Neuron (in vitro differentiated cells): Measurements from ENCODE around the gene RNF113B.

Source experiments
- H2AFZ ChIP-seq: one replicate; pipeline ENCODE4 v1.6.1; 2013; ENCODE audit warnings: low read depth, mild to moderate bottlenecking, inconsistent platforms, low read length, moderate library complexity
- H3K27me3 ChIP-seq: one replicate; pipeline ENCODE4 v1.6.1; 2013; ENCODE audit warnings: low read length; ENCODE audit not compliant: insufficient read depth
- H3K36me3 ChIP-seq: one replicate; pipeline ENCODE4 v1.6.1; 2013; ENCODE audit warnings: low read length; ENCODE audit not compliant: insufficient read depth
- H3K4me1 ChIP-seq: one replicate; pipeline ENCODE4 v1.6.1; 2013; ENCODE audit warnings: low read length; ENCODE audit not compliant: insufficient read depth
- H3K4me3 ChIP-seq: 2 replicates; pipeline ENCODE4 v1.5.1; 2013; ENCODE audit warnings: mild to moderate bottlenecking, low read length, moderate library complexity
- H3K9me3 ChIP-seq: one replicate; pipeline ENCODE4 v1.6.1; 2013; ENCODE audit warnings: low read length

Gene RNF113B

GRCh38 chr13:98216135-98216565, 39.1 kb upstream of the RNF113B start:
- Histone ChIP-seq H3K4me3 (no peak overlapping the region), H2AFZ (no peak overlapping the region), H3K9me3 (peaks cover 2% of the 10 kb centered on the region), H3K27me3 (no peaks in the 10 kb centered on the region), H3K4me1 (no peaks in the 10 kb centered on the region), H3K36me3 (peaks cover 38% of the 10 kb centered on the region)

DNA sequence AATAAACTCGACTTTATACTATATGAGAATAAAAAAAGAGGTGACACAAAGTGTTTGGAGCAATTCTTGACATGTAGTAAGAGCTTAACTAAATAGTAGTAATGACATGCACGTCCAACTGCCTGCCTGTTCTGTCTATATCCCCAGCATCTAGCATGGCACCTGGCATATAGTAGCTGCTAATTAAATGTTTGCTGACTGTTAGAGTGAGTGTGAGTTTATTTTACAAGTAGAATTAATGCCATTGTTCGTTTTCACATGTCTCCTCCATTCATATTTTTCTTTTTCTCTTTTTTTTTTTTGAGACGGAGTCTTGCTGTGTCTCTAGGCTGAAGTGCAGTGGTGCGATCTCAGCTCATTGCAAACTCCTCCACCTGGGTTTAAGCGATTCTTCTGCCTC, 38.4 kb upstream of the RNF113B start:
- no peaks in the 10 kb centered on the region for H3K27me3 ChIP-seq
- no peaks in the 10 kb centered on the region for H3K4me1 ChIP-seq
- no peak overlapping the region for H3K4me3 ChIP-seq
- peaks cover 6% of the 10 kb centered on the region for H3K9me3 ChIP-seq
- H3K36me3 ChIP-seq = peaks cover 38% of the 10 kb centered on the region
- no peak overlapping the region for H2AFZ ChIP-seq

GRCh38 chr13:98214707-98215106, 37.6 kb upstream of the RNF113B start:
- Histone ChIP-seq H3K9me3 (peaks cover 10% of the 10 kb centered on the region), H2AFZ (no peak overlapping the region), H3K4me3 (no peak overlapping the region), H3K4me1 (no peaks in the 10 kb centered on the region), H3K27me3 (no peaks in the 10 kb centered on the region), H3K36me3 (peaks cover 38% of the 10 kb centered on the region)

DNA sequence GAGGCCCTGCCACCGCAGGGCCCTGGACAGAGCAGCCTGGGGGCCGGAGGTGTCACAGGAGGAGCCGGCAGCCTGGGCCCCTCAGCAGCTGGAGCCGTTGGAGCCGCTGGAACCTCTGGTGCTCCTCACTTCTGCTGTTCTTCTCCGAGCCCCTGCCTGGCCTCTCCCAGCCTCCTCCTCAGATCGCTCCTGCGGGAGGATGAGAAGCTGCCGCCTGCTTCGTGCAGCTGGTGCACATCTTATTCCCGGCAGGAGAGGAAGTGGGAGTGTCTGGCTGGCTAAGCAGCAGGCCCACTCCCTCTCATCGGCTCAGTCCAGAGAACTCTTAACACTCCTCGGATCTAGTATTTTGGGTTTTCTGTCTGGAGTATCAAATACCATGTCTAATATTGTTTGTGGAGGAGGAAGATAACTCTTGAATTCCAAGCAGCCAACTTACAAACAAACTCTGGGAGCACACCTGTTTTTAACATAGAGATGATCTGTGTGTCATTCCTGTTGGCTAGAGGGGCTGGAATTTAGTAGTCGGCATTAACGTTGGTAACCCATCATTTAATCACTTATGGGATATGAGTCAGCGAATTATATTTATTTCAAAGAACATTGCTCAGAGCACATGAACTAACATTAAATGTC, 37.1 kb upstream of the RNF113B start:
- Histone ChIP-seq H3K36me3 (peaks cover 38% of the 10 kb centered on the region), H3K4me3 (no peak overlapping the region), H3K4me1 (no peaks in the 10 kb centered on the region), H3K27me3 (no peaks in the 10 kb centered on the region), H3K9me3 (peaks cover 11% of the 10 kb centered on the region), H2AFZ (no peak overlapping the region)

- no peak overlapping the region for H2AFZ ChIP-seq
- peaks cover 13% of the 10 kb centered on the region for H3K9me3 ChIP-seq
- no peaks in the 10 kb centered on the region for H3K4me1 ChIP-seq
- no peaks in the 10 kb centered on the region for H3K27me3 ChIP-seq
- no peak overlapping the region for H3K4me3 ChIP-seq
- H3K36me3 ChIP-seq = peaks cover 38% of the 10 kb centered on the region
Observed at GRCh38 chr13:98213354-98213753, 36.3 kb upstream of the RNF113B start.

- no peaks in the 10 kb centered on the region for H3K4me1 ChIP-seq
Observed at GRCh38 chr13:98212763-98213162, 35.7 kb upstream of the RNF113B start.

GRCh38 chr13:98208606-98209005, 31.5 kb upstream of the RNF113B start:
- Histone ChIP-seq H2AFZ (no peak overlapping the region), H3K27me3 (no peaks in the 10 kb centered on the region), H3K4me1 (no peaks in the 10 kb centered on the region), H3K9me3 (peaks cover 18% of the 10 kb centered on the region), H3K36me3 (peaks cover 6% of the 10 kb centered on the region), H3K4me3 (no peak overlapping the region)

More at GRCh38 chr13:98212763-98213162, 35.7 kb upstream of the RNF113B start:
- Histone ChIP-seq H3K36me3 (peaks cover 33% of the 10 kb centered on the region), H3K9me3 (peaks cover 13% of the 10 kb centered on the region), H3K27me3 (no peaks in the 10 kb centered on the region), H3K4me3 (no peak overlapping the region), H2AFZ (no peak overlapping the region)

DNA sequence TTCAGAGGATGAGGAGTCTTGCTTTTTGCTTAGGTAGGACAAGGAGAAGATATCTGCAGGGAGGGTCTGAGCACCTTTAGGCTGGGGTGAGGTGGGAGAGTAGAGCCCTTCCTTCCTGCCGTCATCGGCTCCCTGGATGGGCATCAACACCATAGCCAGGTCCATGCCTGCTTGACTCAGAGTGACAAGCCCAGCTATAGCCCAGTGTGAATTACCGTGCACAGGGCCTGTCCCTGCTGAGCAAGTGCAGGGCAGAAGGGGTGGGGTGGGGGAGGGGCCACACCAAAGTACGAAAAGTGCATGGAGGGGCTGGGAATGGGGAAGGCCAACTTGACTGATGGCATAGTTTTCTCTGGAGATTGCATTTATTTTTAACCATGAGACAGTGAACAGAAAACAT, 30.3 kb upstream of the RNF113B start:
- no peak overlapping the region for H3K4me3 ChIP-seq

DNA sequence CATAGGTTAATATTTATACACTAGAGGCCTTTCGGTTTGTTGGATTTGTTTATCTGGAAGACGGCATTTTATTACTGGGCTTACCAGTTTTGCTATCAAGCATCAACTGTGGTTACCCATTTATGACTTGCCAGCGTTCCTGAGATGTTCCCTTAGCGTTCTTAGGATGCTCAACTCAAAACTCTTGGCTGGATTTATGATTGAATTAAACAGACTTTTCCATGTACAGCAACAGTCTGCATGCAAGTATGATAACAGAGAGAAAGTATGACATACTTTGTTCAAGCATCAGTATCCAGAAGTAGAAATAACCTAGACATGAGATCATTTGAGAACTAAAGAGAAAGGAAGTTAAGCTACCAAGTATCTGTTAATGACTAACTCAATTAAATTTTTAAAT, 29.9 kb upstream of the RNF113B start:
- no peaks in the 10 kb centered on the region for H3K27me3 ChIP-seq
- no peak overlapping the region for H2AFZ ChIP-seq
- no peaks in the 10 kb centered on the region for H3K36me3 ChIP-seq
- H3K4me3 ChIP-seq = no peak overlapping the region
- H3K9me3 ChIP-seq = peaks cover 25% of the 10 kb centered on the region
- no peaks in the 10 kb centered on the region for H3K4me1 ChIP-seq

More for the DNA sequence above, 30.3 kb upstream of the RNF113B start:
- Histone ChIP-seq H3K36me3 (no peaks in the 10 kb centered on the region), H3K9me3 (peaks cover 25% of the 10 kb centered on the region), H3K4me1 (no peaks in the 10 kb centered on the region), H3K27me3 (no peaks in the 10 kb centered on the region), H2AFZ (no peak overlapping the region)

GRCh38 chr13:98204546-98204945, 27.5 kb upstream of the RNF113B start:
- Histone ChIP-seq H3K4me1 (no peaks in the 10 kb centered on the region), H3K36me3 (no peaks in the 10 kb centered on the region), H3K4me3 (no peak overlapping the region), H3K9me3 (peaks cover 19% of the 10 kb centered on the region), H2AFZ (no peak overlapping the region), H3K27me3 (no peaks in the 10 kb centered on the region)

DNA sequence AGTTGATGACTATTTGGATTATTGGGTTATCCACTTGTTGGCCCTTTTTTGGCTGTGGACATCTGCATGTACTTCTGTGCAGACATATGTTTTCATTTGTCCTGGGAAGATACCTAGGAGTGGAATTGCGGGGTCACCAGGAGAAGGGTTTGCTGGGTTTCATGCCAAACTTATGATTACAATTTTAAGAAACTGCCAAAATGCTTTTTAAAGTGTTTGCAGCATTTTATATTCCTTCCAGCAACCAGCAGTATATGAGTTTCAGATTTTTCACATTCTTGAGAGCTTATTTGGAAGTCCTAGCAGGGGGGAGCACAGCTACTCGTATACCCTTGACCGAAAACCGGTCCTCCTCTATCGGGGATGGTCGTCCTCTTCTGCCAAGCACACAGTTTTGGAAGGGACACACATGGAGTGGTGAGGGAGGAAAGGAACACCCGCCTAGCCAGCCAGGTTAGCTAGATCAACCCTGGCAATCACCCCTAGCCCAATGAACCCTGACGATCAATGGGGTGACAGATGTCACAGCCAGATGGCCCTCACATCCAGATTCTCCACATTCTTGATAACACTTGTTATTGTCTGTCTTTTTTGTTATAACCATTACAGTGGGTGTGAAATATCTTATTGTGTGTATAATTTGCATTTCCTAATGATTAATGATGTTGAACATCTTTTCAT, 26.7 kb upstream of the RNF113B start:
- Histone ChIP-seq H3K36me3 (no peaks in the 10 kb centered on the region), H3K4me1 (no peaks in the 10 kb centered on the region), H2AFZ (no peak overlapping the region)

DNA sequence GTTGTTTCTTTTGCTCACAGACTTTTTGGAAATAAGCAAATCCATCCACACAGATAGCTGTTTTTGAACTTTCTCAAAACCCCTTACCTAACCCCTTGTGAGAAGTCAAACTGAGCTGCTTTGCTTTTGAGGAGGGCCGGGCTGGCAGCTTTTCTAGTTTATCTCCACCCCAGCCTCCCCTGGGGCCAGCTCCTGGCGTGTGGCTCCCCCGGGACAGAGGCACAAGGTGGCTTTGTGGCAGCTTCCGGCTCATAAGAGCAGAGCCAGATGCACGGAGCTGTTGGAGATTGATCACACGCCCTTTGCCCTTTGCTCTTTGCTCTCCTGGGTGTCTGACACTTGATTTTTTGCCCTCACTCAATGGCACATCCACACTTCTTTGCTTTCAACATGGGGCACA, 24.9 kb upstream of the RNF113B start:
- H3K36me3 ChIP-seq = peaks cover 2% of the 10 kb centered on the region
- no peak overlapping the region for H3K4me3 ChIP-seq
- H3K27me3 ChIP-seq = no peaks in the 10 kb centered on the region
- H3K4me1 ChIP-seq = no peaks in the 10 kb centered on the region
- H3K9me3 ChIP-seq = peaks cover 17% of the 10 kb centered on the region
- no peak overlapping the region for H2AFZ ChIP-seq

More for the DNA sequence above, 26.7 kb upstream of the RNF113B start:
- H3K9me3 ChIP-seq = peaks cover 17% of the 10 kb centered on the region
- no peaks in the 10 kb centered on the region for H3K27me3 ChIP-seq
- H3K4me3 ChIP-seq = no peak overlapping the region

DNA sequence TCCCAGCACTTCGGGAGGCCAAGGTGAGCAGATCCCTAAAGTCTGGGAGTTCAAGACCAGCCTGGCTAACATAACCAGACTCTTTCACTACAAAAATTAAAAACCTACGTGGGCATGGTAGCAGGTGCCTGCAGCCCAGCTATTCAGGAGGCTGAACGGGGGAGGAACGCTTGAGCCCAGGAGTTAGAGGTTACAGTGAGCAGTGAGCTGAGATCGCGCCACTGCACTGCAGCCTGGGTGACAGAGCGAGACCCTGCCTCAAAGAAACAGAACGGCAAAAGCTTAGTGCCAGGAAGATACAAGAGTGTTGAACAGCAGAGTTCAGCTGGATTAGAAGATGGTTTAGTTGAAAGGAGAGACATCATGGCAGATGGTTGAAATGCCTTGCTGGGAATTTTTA, 24.1 kb upstream of the RNF113B start:
- Histone ChIP-seq H3K9me3 (peaks cover 17% of the 10 kb centered on the region), H3K4me3 (no peak overlapping the region), H3K4me1 (no peaks in the 10 kb centered on the region), H3K36me3 (peaks cover 2% of the 10 kb centered on the region), H3K27me3 (no peaks in the 10 kb centered on the region), H2AFZ (no peak overlapping the region)
